ENCODE data around the gene SPINK8. TPM values are rescaled to one million over a fixed set of nuclear protein-coding genes. Genes with fewer than 3 reads are reported as not detected.

The SPINK8 gene
- total RNA-seq, 2 donors from 2014 or later, result not detected

GRCh38 chr3:48367201-48367600 lies 33.7 kb upstream of the SPINK8 start:
- no peak overlapping the region for H3K4me3 ChIP-seq (ENCODE audit: low read length)
- H3K27me3 ChIP-seq (ENCODE audit: control insufficient read depth, insufficient read depth, low read length, poor library complexity, severe bottlenecking), result no peaks in the 10 kb centered on the region
- peaks cover 17% of the 10 kb centered on the region for H3K4me1 Mint-ChIP-seq
- no peak overlapping the region for H3K27ac ChIP-seq (ENCODE audit: low read depth, low read length)
- no peak overlapping the region for H3K4me3 Mint-ChIP-seq
- peak; percentile 54 for DNase-seq
- no peak overlapping the region for H3K9ac ChIP-seq (ENCODE audit: extremely low read depth, low read length, poor library complexity, severe bottlenecking)
- H3K9me3 Mint-ChIP-seq, result peaks cover 13% of the 10 kb centered on the region
- H3K27me3 Mint-ChIP-seq (ENCODE audit: insufficient read depth), result peaks cover 4% of the 10 kb centered on the region
- no peaks in the 10 kb centered on the region for H3K36me3 Mint-ChIP-seq (ENCODE audit: low read depth)
- no peak for TF ChIP-seq CTCF (conservative IDR thresholded peaks at IDR 0.05)
- peaks cover 10% of the 10 kb centered on the region for H3K4me1 ChIP-seq (ENCODE audit: control insufficient read depth, insufficient read depth, low read length)
- H3K36me3 ChIP-seq (ENCODE audit: control insufficient read depth, insufficient read depth, low read length), result no peaks in the 10 kb centered on the region
- H3K9me3 ChIP-seq (ENCODE audit: control insufficient read depth, low read length), result peaks cover 20% of the 10 kb centered on the region
- no peak overlapping the region for H3K27ac Mint-ChIP-seq

GRCh38 chr3:48364840-48365239 lies 31.4 kb upstream of the SPINK8 start:
- Mint-ChIP-seq H3K4me1 (peaks cover 4% of the 10 kb centered on the region), H3K9me3 (peaks cover 23% of the 10 kb centered on the region), H3K4me3 (no peak overlapping the region), H3K27ac (no peak overlapping the region), H3K36me3 (ENCODE audit: low read depth) (no peaks in the 10 kb centered on the region), H3K27me3 (ENCODE audit: insufficient read depth) (peaks cover 5% of the 10 kb centered on the region)
- Histone ChIP-seq H3K9ac (ENCODE audit: extremely low read depth, low read length, poor library complexity, severe bottlenecking) (no peak overlapping the region), H3K27me3 (ENCODE audit: control insufficient read depth, insufficient read depth, low read length, poor library complexity, severe bottlenecking) (no peaks in the 10 kb centered on the region), H3K9me3 (ENCODE audit: control insufficient read depth, low read length) (peaks cover 23% of the 10 kb centered on the region), H3K27ac (ENCODE audit: low read depth, low read length) (no peak overlapping the region), H3K4me1 (ENCODE audit: control insufficient read depth, insufficient read depth, low read length) (peaks cover 2% of the 10 kb centered on the region), H3K36me3 (ENCODE audit: control insufficient read depth, insufficient read depth, low read length) (no peaks in the 10 kb centered on the region), H3K4me3 (ENCODE audit: low read length) (no peak overlapping the region)
- TF ChIP-seq CTCF (conservative IDR thresholded peaks at IDR 0.05), result no peak
- no peak for DNase-seq
- WGBS, 2 experiments (ENCODE audit: insufficient coverage in 1 of 2, insufficient read length in 1 of 2), result 89% methylated on average over 1 of the region's 1 CpG; no CpG with 5 or more reads in 1 of the 2 experiments

GRCh38 chr3:48361928-48362327 lies 28.5 kb upstream of the SPINK8 start:
- Histone ChIP-seq H3K36me3 (ENCODE audit: control insufficient read depth, insufficient read depth, low read length) (no peaks in the 10 kb centered on the region), H3K4me1 (ENCODE audit: control insufficient read depth, insufficient read depth, low read length) (no peaks in the 10 kb centered on the region), H3K27ac (ENCODE audit: low read depth, low read length) (no peak overlapping the region), H3K9ac (ENCODE audit: extremely low read depth, low read length, poor library complexity, severe bottlenecking) (no peak overlapping the region), H3K4me3 (ENCODE audit: low read length) (no peak overlapping the region), H3K9me3 (ENCODE audit: control insufficient read depth, low read length) (peaks cover 23% of the 10 kb centered on the region), H3K27me3 (ENCODE audit: control insufficient read depth, insufficient read depth, low read length, poor library complexity, severe bottlenecking) (no peaks in the 10 kb centered on the region)
- Mint-ChIP-seq H3K27ac (no peak overlapping the region), H3K4me3 (no peak overlapping the region), H3K36me3 (ENCODE audit: low read depth) (no peaks in the 10 kb centered on the region), H3K9me3 (peaks cover 23% of the 10 kb centered on the region), H3K4me1 (no peaks in the 10 kb centered on the region), H3K27me3 (ENCODE audit: insufficient read depth) (peaks cover 19% of the 10 kb centered on the region)
- TF ChIP-seq CTCF (conservative IDR thresholded peaks at IDR 0.05), result no peak
- DNase-seq, result no peak

Measured in endodermal cell (in vitro differentiated cells).